PC-3 (cell line): ENCODE results near the gene PSME2.

Experiments used
- CTCF ChIP-seq: fragments of 300-600 bp; sonication (generic); conservative IDR thresholded peaks from 2 replicates; pipeline ENCODE4 v1.5.1; 2017; ENCODE audit warnings: antibody characterized with exemption, low read depth, mild to moderate bottlenecking, low read length
- EZH2 ChIP-seq: fragments of 300-600 bp; sonication (generic); IDR thresholded peaks from one replicate; pipeline ENCODE4 v1.6.1; 2017; ENCODE audit warnings: antibody characterized with exemption, mild to moderate bottlenecking, low read length; ENCODE audit not compliant: unreplicated experiment
- EZH2phosphoT487 ChIP-seq: fragments of 300-600 bp; sonication (generic); IDR thresholded peaks from 2 replicates; pipeline ENCODE4 v1.6.1; 2018; ENCODE audit warnings: mild to moderate bottlenecking, antibody characterized with exemption, low read length, borderline replicate concordance

GRCh38 chr14:24159777-24160498 lies 13.5 kb upstream of the PSME2 start:
- TF ChIP-seq CTCF (no peak), EZH2 (no peak), EZH2phosphoT487 (no peak)
